Panc1 (cell line): ENCODE data around the gene MPZL3.

Source experiments
- POLR2AphosphoS5 ChIP-seq: IDR thresholded peaks from 2 replicates; pipeline ENCODE4 v1.6.1; 2012; ENCODE audit warnings: mild to moderate bottlenecking, low read depth, low read length, moderate library complexity
- SIN3A ChIP-seq: IDR thresholded peaks from 2 replicates; pipeline ENCODE4 v1.6.1; 2012; ENCODE audit warnings: low read depth, mild to moderate bottlenecking, low read length, moderate library complexity, borderline replicate concordance; ENCODE audit not compliant: insufficient read depth
- TCF7L2 ChIP-seq: IDR thresholded peaks from 2 replicates; pipeline ENCODE4 v1.6.1; 2011; ENCODE audit warnings: mild to moderate bottlenecking, low read depth, low read length, inconsistent platforms
- TF ChIP-seq, protein P1 (sequence below): fragments of 450-650 bp; IDR thresholded peaks from 2 replicates; pipeline ENCODE4 v1.5.1; 2017; ENCODE audit warnings: mild to moderate bottlenecking
- TF ChIP-seq, protein P2 (sequence below), 2 experiments: IDR thresholded peaks; 2 replicates each; pipeline ENCODE4 v1.6.1; 2011 to 2012; ENCODE audit warnings: low read depth in 2 of 2, control low read depth in 1 of 2, low read length in 1 of 2, mild to moderate bottlenecking in 1 of 2, moderate library complexity in 1 of 2; ENCODE audit not compliant: insufficient read depth in 1 of 2

DNA sequence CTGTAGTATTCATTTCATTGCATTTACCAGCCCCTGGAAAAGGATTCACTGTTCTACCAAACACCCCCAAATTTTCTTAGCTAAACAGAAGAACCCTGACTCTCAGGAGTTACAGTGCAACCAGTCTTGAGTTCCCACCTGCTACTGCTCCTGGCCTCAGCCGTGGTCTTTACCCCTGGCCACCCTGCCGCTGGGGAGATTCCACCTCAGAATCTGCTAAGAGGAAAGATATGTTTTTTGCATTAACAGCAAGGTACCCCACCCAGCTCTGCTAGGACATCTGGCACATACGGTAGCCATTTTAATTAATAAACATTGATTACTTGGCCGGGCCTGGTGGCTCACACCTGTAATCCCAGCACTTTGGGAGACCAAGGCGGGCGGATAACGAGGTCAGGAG lies 36.4 kb downstream of the MPZL3 start:
- TF ChIP-seq, protein P1, sequence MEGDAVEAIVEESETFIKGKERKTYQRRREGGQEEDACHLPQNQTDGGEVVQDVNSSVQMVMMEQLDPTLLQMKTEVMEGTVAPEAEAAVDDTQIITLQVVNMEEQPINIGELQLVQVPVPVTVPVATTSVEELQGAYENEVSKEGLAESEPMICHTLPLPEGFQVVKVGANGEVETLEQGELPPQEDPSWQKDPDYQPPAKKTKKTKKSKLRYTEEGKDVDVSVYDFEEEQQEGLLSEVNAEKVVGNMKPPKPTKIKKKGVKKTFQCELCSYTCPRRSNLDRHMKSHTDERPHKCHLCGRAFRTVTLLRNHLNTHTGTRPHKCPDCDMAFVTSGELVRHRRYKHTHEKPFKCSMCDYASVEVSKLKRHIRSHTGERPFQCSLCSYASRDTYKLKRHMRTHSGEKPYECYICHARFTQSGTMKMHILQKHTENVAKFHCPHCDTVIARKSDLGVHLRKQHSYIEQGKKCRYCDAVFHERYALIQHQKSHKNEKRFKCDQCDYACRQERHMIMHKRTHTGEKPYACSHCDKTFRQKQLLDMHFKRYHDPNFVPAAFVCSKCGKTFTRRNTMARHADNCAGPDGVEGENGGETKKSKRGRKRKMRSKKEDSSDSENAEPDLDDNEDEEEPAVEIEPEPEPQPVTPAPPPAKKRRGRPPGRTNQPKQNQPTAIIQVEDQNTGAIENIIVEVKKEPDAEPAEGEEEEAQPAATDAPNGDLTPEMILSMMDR, result no peak
- TF ChIP-seq TCF7L2 (no peak), SIN3A (no peak), POLR2AphosphoS5 (no peak)
- TF ChIP-seq, protein P2, sequence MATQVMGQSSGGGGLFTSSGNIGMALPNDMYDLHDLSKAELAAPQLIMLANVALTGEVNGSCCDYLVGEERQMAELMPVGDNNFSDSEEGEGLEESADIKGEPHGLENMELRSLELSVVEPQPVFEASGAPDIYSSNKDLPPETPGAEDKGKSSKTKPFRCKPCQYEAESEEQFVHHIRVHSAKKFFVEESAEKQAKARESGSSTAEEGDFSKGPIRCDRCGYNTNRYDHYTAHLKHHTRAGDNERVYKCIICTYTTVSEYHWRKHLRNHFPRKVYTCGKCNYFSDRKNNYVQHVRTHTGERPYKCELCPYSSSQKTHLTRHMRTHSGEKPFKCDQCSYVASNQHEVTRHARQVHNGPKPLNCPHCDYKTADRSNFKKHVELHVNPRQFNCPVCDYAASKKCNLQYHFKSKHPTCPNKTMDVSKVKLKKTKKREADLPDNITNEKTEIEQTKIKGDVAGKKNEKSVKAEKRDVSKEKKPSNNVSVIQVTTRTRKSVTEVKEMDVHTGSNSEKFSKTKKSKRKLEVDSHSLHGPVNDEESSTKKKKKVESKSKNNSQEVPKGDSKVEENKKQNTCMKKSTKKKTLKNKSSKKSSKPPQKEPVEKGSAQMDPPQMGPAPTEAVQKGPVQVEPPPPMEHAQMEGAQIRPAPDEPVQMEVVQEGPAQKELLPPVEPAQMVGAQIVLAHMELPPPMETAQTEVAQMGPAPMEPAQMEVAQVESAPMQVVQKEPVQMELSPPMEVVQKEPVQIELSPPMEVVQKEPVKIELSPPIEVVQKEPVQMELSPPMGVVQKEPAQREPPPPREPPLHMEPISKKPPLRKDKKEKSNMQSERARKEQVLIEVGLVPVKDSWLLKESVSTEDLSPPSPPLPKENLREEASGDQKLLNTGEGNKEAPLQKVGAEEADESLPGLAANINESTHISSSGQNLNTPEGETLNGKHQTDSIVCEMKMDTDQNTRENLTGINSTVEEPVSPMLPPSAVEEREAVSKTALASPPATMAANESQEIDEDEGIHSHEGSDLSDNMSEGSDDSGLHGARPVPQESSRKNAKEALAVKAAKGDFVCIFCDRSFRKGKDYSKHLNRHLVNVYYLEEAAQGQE (IDR thresholded peaks at IDR 0.05; ENCODE audit: insufficient read depth in 1 of 2, low read depth in 2 of 2, low read length in 1 of 2), result no peak
